SIG-M5 (cell line): ENCODE data around the gene MAPKAPK2.

Experiments
- DNase-seq: peaks from one replicate; lab custom pipeline; 2025; lab: John Stamatoyannopoulos, UW

Gene MAPKAPK2

DNA sequence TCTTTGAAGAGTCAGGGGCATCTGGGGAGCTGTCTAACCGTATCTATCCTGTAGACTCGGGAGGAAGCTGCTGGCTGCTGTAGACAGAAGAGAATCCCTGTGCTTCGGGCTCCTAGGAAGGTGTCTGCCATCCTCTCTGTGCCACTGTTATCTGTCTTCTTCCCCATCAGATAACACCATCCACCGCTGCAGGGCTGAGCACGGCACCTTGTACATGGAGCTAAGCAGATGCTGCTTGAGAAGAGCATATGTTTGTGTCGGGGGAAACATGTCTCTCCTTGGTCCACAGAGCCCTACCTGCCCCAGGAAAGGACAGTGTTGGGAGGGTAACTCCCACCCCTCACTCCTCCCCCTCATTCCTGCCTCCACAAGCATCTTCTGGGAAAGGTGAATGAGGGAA is 1.4 kb upstream of the MAPKAPK2 start:
- DNase-seq, result no peak

DNA sequence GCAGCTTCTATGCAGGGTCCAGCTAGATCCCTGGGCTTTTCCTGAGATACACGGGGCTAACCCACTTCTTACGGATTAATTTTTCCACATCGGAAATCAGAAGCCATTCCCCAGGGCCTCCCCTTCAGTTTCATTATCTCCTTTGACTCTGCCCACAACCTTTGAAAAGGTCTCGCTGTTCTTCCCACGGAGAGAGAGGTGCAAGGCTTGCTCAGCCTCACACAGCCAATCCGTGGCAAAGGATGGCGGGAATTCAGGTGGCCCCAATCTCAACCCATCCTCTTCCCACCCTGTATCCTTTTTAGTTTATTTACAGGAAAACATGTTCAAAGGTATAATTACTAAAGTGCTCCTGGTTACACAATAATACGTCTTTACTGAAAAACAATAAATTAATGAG is 702 bp upstream of the MAPKAPK2 start:
- no peak for DNase-seq

DNA sequence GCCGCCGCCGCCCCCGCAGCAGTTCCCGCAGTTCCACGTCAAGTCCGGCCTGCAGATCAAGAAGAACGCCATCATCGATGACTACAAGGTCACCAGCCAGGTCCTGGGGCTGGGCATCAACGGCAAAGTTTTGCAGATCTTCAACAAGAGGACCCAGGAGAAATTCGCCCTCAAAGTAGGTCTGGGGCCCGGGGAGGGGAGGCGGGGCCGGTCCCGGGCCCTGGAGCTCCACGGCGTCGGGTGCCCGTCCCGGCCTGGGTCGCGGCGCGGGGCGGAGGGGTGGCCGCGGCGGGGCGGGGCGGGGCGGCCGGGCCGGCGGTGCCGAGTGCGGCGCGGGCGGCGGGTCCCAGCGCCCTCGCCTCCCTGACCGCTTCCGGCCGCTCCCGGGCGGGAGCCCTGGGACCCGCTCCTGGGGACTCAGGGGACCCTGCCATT is 646 bp downstream of the MAPKAPK2 start:
- no peak for DNase-seq

DNA sequence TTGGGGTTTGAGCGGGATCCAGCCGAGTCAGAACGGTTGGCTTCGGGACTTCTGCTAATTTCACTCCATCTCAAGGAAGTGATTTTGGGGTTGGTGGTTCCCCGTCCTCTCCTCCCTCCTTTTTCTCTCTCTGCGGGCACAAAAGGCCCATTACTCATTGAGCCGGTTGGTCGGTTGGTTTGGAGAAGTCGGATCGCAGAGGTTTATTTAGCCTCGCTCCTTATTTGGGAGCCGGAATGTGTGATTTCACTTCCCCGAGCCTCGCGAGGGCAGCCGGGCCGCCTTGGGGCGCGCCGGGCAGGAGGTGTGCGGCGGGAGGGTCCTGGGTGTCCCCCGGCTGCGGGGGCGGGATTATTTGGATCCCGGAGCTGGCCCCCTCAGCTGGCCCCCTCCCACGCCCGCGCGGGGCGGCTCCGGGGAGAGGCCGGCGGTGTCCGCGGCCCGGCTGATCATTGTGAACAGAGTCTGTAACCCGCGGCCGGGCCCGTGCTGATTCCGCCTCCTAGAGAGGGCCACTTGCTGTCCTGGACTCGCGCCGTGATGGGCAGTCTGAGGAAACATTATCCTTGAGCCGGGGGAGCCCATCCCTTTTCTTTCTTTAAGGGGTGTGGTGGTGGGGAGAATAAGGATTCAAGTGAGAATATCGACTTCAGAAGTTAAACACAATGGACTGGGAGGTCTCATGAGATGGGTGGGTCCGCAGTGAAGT is 1.2 kb downstream of the MAPKAPK2 start:
- peak; percentile 87 for DNase-seq

DNA sequence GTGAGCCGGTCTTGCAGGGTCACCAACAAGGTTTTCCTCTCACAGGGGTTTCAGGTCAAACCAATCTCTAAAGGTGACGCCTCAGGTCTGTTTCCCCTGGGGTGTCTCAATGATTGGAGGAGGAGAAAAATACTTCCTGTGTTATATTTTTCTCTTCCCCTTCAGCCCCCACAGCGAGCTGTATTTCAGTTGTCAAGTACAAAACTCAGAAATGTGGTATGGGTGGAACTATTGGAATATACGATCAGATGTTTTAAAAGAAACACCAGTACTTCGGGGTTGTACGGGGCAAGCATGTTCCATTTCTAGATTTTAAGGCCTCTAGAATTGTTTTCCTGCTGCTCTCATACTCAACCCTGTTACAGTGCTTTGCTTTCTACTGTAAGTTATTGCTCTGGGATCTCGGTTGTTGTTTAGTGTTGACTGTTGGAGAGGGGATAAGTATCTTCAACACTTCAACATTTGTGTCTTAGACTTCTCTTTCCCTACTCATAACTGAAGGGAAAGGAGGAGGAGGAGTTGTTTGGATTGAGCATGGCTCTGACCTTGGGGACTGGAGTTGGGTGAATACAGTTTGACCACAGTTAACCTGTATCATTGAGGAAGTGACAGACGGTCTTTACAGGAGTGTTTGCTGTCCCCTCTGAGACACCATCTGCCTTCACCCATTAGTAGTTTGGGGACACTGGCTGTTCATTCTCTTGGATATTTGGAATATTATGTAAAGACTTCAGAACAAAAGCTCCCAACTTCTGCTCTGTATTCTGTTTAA is 2.0 kb downstream of the MAPKAPK2 start:
- DNase-seq, result no peak

DNA sequence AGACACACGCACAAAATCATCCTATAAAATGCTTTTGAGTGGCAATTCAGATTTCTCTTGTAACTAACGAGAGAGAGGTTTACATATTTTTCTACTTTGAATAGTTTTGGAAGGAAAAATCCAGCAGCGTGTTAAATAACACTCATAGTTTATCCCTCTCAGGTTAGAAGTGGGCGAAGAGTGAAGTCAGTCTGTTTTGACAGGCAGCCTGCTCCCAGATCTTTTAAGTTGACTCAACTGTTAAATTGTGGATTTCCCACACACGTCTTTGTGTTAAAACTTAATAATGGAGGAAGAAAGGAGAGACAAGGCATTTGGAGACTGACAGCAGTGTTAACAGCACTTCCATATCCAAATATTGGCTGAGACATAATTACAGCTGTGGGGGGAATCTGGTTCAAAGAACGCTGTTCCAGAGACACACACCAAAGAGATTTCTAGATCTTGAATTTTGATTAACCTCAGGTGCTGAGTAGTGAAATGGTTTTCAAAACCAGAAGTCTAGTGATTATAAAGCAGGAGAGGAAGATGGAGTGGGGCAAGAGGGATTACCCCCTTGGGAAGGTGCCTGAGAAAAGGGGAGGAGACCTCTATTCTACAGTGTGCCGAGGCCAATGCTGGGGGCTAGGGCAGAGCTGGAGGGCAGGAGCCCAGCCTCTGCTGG is 2.7 kb downstream of the MAPKAPK2 start:
- no peak for DNase-seq

DNA sequence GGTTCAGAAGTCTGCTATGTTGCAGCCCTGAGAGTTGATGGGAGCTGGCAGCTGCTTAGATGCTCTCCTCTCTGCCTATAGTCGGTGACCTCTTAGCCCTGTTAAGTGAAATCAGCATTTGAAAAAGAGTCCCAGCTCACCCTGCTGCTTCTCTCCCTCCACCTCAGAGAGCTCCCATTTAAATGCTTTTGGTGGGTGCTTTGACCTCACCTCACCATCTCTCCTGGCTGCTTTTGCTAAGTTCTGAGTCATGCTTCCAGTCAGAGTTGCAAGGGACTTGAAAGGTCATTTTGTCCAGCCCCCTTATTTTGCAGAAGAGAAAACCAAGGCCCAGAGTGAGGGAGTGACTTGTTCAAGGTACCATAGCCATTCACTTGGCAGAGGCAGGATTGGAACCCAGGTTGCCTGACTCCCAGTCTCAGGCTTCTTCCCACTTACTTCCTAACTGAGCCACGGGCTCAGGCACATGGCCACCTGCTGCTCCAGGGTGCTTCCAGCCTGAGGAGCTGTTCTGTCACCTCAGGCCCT is 3.3 kb downstream of the MAPKAPK2 start:
- no peak for DNase-seq

DNA sequence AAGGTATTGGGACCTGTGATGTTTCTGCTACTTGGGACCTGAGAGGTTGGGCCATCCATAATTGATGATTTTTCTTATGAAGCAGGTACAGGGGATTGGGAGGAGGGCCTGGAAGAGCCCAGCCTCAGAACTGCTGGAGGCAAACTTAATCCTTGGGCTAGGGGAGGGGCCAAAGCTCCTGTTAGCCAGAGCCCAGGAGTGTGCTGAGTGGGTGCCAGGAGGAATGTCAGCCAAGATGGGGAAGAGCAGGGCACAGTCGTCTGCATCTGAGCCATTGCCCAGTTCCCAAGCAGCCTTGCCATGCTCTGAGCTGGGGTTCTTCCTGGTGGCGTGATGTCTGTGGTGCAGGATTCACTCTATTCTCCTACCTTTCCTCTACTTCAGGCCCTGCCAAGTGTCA is 5.8 kb downstream of the MAPKAPK2 start:
- DNase-seq, result no peak

DNA sequence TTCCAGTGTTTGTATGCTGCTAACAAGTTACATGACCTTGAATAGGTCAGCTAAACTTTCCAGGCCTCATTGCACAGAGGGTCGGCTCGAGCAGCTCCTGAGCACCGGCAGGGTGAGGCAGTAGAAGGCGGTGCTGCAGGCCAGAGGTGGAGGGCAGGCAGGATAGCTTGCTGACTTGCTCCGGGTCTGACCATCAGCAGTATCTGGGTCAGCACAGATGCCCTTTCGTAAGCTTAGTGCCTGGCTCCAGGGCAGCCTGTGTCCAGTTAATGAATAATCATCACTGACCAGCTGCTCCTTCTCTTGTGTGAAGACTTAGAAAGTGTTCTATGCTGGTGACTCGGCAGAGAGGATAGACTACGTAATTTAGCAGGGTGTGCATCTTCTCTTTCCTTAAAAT is 6.9 kb downstream of the MAPKAPK2 start:
- no peak for DNase-seq

DNA sequence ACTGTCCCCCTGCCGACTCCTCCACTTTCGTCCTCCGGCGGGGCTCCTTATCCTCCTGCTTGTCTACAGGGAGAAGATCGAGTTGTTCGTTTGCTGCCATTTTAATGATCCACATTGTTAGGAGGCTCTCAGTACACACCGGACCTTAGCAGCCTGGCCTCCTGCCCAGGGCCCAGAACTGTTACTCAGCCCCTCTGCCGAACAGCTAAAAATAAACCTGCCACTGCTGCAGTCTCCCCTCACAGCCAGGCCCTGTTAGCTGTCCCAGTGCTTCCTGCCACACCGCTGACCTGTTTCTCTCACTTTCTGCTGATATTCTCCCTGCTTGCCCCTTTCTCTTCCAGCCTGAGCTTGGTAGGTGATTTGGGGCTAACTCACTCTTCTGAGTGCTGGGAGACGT is 8.3 kb downstream of the MAPKAPK2 start:
- DNase-seq, result no peak

DNA sequence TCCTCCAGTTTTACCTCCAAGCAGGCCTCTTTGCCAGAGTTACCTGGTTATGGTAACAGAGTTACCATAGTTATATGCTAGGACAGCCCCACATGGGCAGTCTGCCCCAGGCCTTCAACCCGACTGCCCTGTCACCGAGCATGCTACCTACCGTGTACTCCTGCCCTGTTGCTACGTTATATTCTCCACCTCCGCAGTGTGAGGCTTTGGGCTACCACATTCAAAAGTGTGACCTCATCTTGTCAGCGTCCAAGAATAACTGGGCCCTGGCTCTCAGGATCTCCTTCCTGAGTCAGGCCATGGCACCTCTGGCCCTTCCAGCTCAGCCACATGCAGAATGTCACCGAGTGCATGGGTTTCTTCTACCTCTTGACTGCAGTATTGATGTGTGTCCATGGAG is 8.9 kb downstream of the MAPKAPK2 start:
- DNase-seq, result no peak

DNA sequence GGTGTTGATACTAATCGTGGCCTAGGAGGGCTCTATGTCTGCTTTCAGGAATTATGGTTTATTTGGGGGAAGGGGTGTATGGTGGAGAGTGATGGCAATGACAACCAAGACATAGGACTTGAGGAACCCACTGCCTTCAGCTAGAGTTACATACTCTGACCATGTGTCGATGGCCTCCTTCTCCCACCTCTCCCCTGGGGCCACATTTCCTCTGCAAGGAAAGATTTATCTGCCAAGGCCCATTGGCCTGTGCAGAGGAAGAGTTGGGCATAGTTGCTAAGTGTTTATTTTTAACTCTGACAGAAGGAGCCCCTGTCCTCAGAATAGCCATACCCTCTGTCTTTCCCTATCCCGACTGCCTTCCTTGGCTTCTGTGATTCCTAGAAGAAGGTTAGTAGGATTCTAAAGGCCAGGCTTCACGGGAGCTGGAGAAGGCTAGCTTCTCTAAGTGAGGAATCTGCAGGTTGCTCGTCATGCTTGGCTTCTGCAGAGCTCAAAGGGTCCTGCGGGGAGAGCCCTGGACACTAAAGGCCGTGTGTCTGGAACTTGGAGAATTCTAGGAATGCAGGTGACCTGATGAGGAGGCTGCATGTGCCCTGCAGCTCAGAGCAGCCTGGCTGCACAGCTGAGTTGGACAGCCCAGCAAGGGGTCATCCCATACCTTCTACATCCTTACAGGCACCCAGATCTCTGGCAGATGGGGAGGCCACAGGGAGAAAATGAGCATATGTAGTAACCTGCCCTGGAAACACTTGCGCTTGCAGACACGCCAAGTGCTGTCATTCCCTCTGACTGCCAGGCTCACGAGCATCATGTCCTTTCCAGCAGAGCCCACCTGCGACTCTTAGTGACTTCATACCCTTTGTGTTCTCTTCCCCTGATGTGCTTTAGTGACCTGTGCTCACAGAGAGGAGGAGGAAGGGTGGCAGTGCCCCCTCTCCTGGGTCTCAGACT is 9.7 kb downstream of the MAPKAPK2 start:
- DNase-seq, result no peak

DNA sequence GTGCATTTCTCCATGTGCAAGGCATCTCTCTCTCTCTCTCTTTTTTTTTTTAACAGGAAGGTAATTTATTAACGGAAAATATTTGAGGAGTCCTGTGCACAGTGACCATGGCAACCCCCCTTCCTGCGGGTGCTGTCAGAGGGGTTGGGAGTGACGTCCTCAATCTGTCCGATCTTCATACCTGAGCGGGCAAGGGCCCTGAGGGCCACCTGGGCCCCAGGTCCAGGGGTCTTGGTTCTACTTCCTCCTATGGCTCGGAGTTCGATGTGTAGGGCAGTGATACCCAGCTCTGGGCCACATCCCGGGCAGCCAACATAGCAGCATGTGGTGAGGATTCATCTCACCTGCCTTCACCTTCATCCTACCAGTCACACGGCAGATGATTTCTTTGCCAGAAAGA is 11.0 kb downstream of the MAPKAPK2 start:
- DNase-seq, result no peak

DNA sequence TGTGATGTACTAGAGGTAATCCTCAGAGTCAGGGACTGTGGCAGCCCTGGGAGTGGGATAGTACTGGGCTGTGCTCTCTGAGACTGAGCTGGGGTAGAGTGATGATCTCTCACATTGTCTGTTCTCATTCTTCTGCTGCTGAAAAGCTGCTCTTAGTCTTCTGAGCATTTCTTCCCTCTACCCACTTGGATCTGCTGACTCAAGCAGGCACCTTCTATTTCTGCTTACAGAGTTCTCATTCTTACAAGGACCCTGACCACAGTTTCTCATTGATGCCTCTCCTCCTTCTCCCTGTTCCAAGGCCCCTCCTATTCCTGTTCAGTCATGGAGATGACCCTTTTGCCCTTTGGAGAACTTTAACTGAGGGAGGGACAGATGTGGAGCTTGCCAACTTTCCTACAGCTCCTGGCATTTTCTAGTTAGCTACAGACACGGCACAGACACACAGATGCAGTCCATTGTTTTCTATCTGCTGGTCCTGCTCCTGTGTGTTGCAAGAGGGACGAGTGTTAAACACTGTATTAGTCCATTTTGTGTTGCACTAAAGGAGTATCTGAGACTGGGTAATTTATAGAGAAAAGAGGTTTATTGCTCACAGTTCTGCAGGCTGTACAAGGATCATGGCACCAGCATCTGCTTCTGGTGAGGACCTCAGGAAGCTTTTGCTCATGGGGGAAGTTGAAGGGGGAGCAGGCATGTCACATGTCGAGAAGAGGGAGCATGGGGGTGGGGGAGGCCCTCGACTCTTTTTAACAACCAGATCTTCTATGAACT is 12.3 kb downstream of the MAPKAPK2 start:
- no peak for DNase-seq

DNA sequence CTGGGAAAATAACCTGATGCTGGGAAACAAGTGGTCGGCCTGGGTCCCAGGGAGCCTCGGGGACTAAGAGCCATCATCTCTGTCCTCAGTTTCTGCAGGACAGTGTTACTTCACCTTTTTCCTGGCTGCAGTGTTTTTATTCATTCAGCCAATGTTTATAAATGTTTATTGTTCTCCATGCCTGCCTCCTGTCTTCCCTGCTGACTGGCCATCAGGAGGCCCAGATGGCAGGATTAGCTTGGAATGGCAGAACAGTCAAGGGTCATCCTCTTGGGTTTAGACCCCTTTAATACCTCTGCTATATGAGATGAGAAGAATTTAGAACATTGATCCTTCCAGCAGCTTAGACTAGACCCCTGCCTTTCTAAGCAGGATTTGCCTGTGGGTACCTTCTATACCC is 13.3 kb downstream of the MAPKAPK2 start:
- no peak for DNase-seq

DNA sequence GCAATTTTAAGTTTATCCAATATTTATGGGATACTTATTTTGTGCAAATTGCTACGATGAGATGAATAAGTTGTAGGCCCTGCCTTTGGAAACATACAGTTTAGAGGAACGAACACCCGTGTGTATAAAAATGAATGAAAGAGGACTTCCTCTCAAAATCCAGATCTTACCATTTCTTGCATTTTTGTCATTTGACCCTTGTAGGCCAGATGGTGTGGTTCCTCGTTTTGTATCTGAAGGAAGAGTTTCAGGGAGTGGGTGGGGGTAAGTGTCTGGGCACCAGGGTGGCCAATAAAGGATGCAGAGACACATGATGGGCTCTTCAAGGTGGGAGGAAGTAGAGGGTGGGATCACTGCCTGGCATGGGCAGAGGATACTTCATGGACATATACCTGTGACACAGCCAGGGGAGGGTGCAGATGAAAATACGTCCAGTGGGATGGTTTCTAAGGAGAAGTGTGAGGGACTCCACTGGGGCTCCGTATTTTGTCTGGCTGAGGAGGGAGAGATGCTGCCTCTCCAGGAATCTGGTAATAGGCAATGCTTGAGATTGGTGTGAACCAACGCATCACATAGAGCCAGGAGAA is 14.4 kb downstream of the MAPKAPK2 start:
- DNase-seq, result no peak

DNA sequence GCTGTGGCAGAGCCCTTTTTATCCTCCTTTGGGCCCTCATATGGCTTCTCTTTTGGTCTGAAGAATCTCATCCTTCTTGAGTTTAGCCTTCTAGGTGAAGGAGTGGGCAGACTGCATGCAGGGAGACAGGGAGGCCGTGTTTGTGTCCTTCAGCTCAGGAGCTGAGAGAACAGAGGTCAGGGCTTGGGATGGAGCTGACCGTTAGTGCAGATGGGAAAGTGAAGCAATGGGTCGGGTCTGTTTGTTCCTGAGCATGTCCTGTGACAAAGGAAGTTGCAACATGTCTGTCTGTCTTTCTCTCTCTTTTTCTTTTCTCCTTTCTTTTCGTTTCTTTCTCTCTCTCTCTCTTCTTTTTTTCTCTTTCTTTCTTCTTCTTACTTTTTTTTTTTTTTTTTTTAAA is 14.9 kb downstream of the MAPKAPK2 start:
- no peak for DNase-seq

DNA sequence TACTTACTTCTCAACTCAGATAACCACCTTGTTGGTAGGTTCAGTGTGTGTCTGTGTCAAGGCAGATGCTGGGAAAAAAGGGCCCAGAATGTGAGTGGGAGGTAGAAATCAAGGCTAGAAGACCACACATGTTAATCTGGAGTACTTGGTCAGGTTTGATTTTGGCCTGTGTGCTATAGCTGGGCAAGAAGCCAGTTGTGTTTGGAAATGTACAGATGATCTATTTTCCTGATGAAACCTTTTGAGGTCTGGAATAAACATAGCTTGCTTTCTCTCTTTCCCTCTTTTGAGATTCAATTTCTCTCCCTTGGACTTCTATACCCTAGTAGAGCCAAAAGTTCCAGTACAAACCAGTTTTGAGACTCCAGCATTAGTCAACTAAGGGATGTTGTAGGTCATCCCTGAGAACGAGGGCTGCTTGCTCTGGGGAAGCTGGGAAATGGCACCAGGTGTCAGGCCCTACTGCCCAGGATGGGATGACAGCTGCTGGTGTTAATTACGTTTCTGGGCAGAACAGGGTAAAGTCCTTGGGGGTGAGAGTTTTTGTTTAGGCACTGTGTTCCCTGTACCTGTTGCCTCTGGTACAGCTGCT is 15.8 kb downstream of the MAPKAPK2 start:
- no peak for DNase-seq

DNA sequence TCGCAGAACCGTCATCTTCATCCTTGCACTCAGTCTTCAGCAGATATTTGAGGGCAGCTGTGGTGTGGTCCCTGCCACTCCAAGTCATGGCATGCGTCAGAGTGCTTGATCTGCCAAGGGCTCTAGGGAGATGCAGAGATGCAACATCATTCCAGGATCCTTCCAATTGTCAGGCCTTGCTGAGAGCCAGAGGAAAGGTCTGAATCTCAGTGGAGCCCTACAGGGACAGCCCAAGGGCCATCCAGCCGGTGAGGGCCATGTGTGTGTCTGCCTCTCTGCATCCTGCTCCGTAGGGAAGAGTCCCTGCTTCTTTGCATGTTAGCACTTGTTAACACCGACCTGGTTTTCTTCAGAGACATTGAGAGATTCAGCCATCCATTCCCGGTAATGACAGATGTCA is 17.6 kb downstream of the MAPKAPK2 start:
- no peak for DNase-seq

DNA sequence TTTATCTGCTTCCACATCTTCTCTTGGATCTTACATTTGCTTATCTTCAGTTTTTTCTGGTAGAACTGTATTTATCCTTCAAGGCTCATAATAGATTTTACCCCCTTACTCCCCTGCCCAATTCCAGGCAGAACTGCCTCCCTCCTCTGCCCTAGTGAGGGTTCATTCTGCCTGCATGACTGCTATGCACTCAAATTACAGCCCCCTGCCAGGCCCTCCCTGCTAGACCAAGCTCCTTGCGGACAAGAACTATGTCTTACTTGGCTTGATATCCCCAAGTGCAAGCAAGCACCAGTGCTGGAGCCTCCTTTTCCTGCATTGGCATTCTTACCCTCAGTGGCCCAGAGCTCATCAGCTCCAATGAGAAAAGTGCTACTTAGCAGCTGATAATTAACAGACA is 18.1 kb downstream of the MAPKAPK2 start:
- no peak for DNase-seq
